IMR-90 (cell line): ENCODE data around the gene MAPKAPK2. TPM values are rescaled to one million over a fixed set of nuclear protein-coding genes. Genes with fewer than 3 reads are reported as not detected.

Experiments
- ATAC-seq: fragments of 200-7000 bp; cut with Tn5 transposase; 2 replicates; pipeline ENCODE4 v1.9.1; 2020; ENCODE audit warnings: low read depth, mild to moderate bottlenecking, moderate library complexity
- BruUV-seq: library from RNA; stranded (reverse); fragments of 400-500 nt; replicated peaks from 2 replicates; lab custom pipeline; 2021; lab: Mats Ljungman, UMichigan
- CTCF ChIA-PET: fragments of 300-600 bp; formaldehyde crosslinking; extraction: SDS; loops from one replicate; lab custom pipeline; 2021; ENCODE audit warnings: antibody characterized with exemption; lab: Yijun Ruan, JAX
- POLR2A ChIA-PET: fragments of 300-600 bp; sonication (Branson Sonifier 250); formaldehyde crosslinking; loops from one replicate; lab custom pipeline; 2022; ENCODE audit warnings: antibody characterized with exemption; ENCODE audit not compliant: unreplicated experiment; lab: Charles Lee
- DNase-seq: peaks from one replicate; pipeline ENCODE4 v3.0.0; 2013
- H2AFZ ChIP-seq: replicated peaks from 2 replicates; pipeline ENCODE3; 2013; ENCODE audit warnings: low read length, mild to moderate bottlenecking; ENCODE audit not compliant: poor library complexity
- H2AK5ac ChIP-seq: 2 replicates; pipeline ENCODE4 v1.6.1; 2013; ENCODE audit warnings: low read depth, low read length, inconsistent platforms
- H2AK9ac ChIP-seq: replicated peaks from 2 replicates; pipeline ENCODE3; 2013; ENCODE audit warnings: mild to moderate bottlenecking, low read depth, low read length, moderate library complexity; ENCODE audit not compliant: poor library complexity
- H2BK120ac ChIP-seq: 2 replicates; pipeline ENCODE4 v1.6.1; 2013; ENCODE audit warnings: low read depth, low read length, inconsistent platforms
- H2BK15ac ChIP-seq: 3 replicates; pipeline ENCODE4 v1.6.1; 2013; ENCODE audit warnings: low read depth, low read length, inconsistent platforms
- H2BK20ac ChIP-seq: 2 replicates; pipeline ENCODE4 v1.6.1; 2013; ENCODE audit warnings: low read depth, mild to moderate bottlenecking, inconsistent platforms, low read length, moderate library complexity
- H2BK5ac ChIP-seq: 2 replicates; pipeline ENCODE4 v1.6.1; 2013; ENCODE audit warnings: mild to moderate bottlenecking, low read depth, low read length, inconsistent platforms; ENCODE audit not compliant: poor library complexity, severe bottlenecking
- H3K14ac ChIP-seq: replicated peaks from 2 replicates; pipeline ENCODE4 v1.6.1; 2013; ENCODE audit warnings: low read depth, low read length, inconsistent platforms
- H3K18ac ChIP-seq: 2 replicates; pipeline ENCODE4 v1.6.1; 2013; ENCODE audit warnings: low read depth, low read length, control low read depth
- H3K23ac ChIP-seq: 2 replicates; pipeline ENCODE4 v1.6.1; 2013; ENCODE audit warnings: low read depth, low read length, inconsistent platforms
- H3K27ac ChIP-seq: 2 replicates; pipeline ENCODE4 v1.5.1; 2013; ENCODE audit warnings: mild to moderate bottlenecking, control low read depth, low read length; ENCODE audit not compliant: insufficient read depth
- H3K27me3 ChIP-seq: 2 replicates; pipeline ENCODE4 v1.6.1; 2013; ENCODE audit warnings: low read length; ENCODE audit not compliant: control insufficient read depth, insufficient read depth
- H3K36me3 ChIP-seq: 2 replicates; pipeline ENCODE4 v1.6.1; 2013; ENCODE audit warnings: low read length, mixed read lengths; ENCODE audit not compliant: control insufficient read depth, insufficient read depth
- H3K4ac ChIP-seq: 2 replicates; pipeline ENCODE4 v1.6.1; 2013; ENCODE audit warnings: low read depth, low read length, inconsistent platforms
- H3K4me1 ChIP-seq: 2 replicates; pipeline ENCODE4 v1.6.1; 2013; ENCODE audit warnings: low read length, mixed read lengths; ENCODE audit not compliant: control insufficient read depth, insufficient read depth
- H3K4me2 ChIP-seq: 2 replicates; pipeline ENCODE4 v1.6.1; 2013; ENCODE audit warnings: low read depth, mild to moderate bottlenecking, control low read depth, low read length, moderate library complexity
- H3K4me3 ChIP-seq: 2 replicates; pipeline ENCODE4 v1.5.1; 2013; ENCODE audit warnings: low read depth, mild to moderate bottlenecking, control low read depth, low read length, moderate library complexity; ENCODE audit not compliant: insufficient read depth
- H3K56ac ChIP-seq: 2 replicates; pipeline ENCODE4 v1.6.1; 2013; ENCODE audit warnings: low read length, inconsistent platforms; ENCODE audit not compliant: insufficient read depth; ENCODE audit errors: extremely low read depth
- H3K79me1 ChIP-seq, 2 experiments: 2 replicates each; pipeline ENCODE4 v1.6.1; 2013; ENCODE audit warnings: low read length in 2 of 2, inconsistent platforms in 1 of 2, low read depth in 1 of 2
- H3K9ac ChIP-seq: 2 replicates; pipeline ENCODE4 v1.6.1; 2013; ENCODE audit warnings: low read depth, low read length, control low read depth
- H3K9me1 ChIP-seq: 2 replicates; pipeline ENCODE4 v1.6.1; 2013; ENCODE audit warnings: low read length, inconsistent platforms; ENCODE audit not compliant: insufficient read depth
- H3K9me3 ChIP-seq: 2 replicates; pipeline ENCODE4 v1.6.1; 2013; ENCODE audit warnings: low read length; ENCODE audit not compliant: control insufficient read depth, insufficient read depth
- H4K20me1 ChIP-seq: 2 replicates; pipeline ENCODE4 v1.6.1; 2013; ENCODE audit warnings: low read length, inconsistent platforms; ENCODE audit not compliant: insufficient read depth
- H4K5ac ChIP-seq: 2 replicates; pipeline ENCODE4 v1.6.1; 2013; ENCODE audit warnings: mild to moderate bottlenecking, low read depth, low read length, control low read depth
- H4K8ac ChIP-seq, 2 experiments: 2 replicates each; pipeline ENCODE4 v1.6.1; 2013; ENCODE audit warnings: low read depth in 2 of 2, low read length in 2 of 2, control low read depth in 1 of 2, inconsistent platforms in 1 of 2
- H4K91ac ChIP-seq: 2 replicates; pipeline ENCODE4 v1.6.1; 2013; ENCODE audit warnings: low read depth, low read length, inconsistent platforms; ENCODE audit not compliant: insufficient read depth
- CEBPB ChIP-seq: IDR thresholded peaks from 2 replicates; pipeline ENCODE4 v1.6.1; 2012; ENCODE audit warnings: low read depth, low read length, improper control_type of control experiment
- CHD1 ChIP-seq: IDR thresholded peaks from 2 replicates; pipeline ENCODE4 v1.6.1; 2012; ENCODE audit warnings: low read depth, low read length, improper control_type of control experiment
- FOS ChIP-seq: fragments of 150-350 bp; IDR thresholded peaks from 2 replicates; pipeline ENCODE4 v1.6.1; 2016; ENCODE audit warnings: low read depth, low read length
- MAZ ChIP-seq: IDR thresholded peaks from 2 replicates; pipeline ENCODE4 v1.6.1; 2012; ENCODE audit warnings: low read depth, mild to moderate bottlenecking, low read length, improper control_type of control experiment, moderate library complexity, borderline replicate concordance
- NFE2L2 ChIP-seq: fragments of 150-350 bp; IDR thresholded peaks from 2 replicates; pipeline ENCODE4 v1.6.1; 2016; ENCODE audit warnings: low read depth, mild to moderate bottlenecking, low read length
- POLR2A ChIP-seq: IDR thresholded peaks from 2 replicates; pipeline ENCODE4 v1.6.1; 2012; ENCODE audit warnings: mild to moderate bottlenecking, low read depth, low read length
- RCOR1 ChIP-seq: IDR thresholded peaks from 2 replicates; pipeline ENCODE4 v1.6.1; 2012; ENCODE audit warnings: mild to moderate bottlenecking, low read length, improper control_type of control experiment; ENCODE audit not compliant: insufficient replicate concordance
- RFX5 ChIP-seq: IDR thresholded peaks from 2 replicates; pipeline ENCODE4 v1.8.0; 2012; ENCODE audit warnings: low read depth, mild to moderate bottlenecking, low read length, moderate library complexity
- SMC3 ChIP-seq: fragments of 150-350 bp; IDR thresholded peaks from 2 replicates; pipeline ENCODE4 v1.6.1; 2016; ENCODE audit warnings: low read depth, mild to moderate bottlenecking, antibody characterized with exemption, low read length, moderate library complexity
- WGBS, 2 experiments: methylation state at CpG; one replicate each; pipeline versions ENCODE4 v1.1.5 to v1.1.7; 2013; ENCODE audit warnings: missing lambda C conversion rate in 2 of 2; ENCODE audit not compliant: insufficient read length in 1 of 2; ENCODE audit errors: extremely low coverage in 2 of 2; 5-methylcytosine and 5-hydroxymethylcytosine counted together
- dilution Hi-C: fragments of 300-500 bp; cut with HindIII; formaldehyde crosslinking; loops from one replicate; pipeline ENCODE4 v1.14.3; 2018; ENCODE audit warnings: low sequenced_read_pairs; ENCODE audit not compliant: unreplicated experiment
- in situ Hi-C: fragments of 300-500 bp; cut with MboI; formaldehyde crosslinking; loops from 3 replicates; pipeline ENCODE4 v1.14.3; 2019; ENCODE audit warnings: low sequenced_read_pairs, inconsistent platforms, mixed read lengths
- intact Hi-C: fragments of 100-400 bp; cut with micrococcal nuclease; formaldehyde crosslinking; loops from 2 replicates; pipeline ENCODE4 v1.10.0; 2022
- polyA plus RNA-seq, 3 experiments: library from polyadenylated mRNA; depleted of rRNA; stranded (reverse); fragments of >200 nt; gene quantifications; 2 replicates each; pipeline ENCODE4 v1.2.3, GENCODE V29; 2012; ENCODE audit warnings: low replicate concordance in 1 of 3
- total RNA-seq: library from RNA; depleted of rRNA; stranded (reverse); fragments of >200 nt; gene quantifications from 2 replicates; pipeline ENCODE4 v1.2.3, GENCODE V29; 2012
- TF ChIP-seq, protein P1 (sequence below): fragments of 150-350 bp; IDR thresholded peaks from 2 replicates; pipeline ENCODE4 v1.6.1; 2017; ENCODE audit warnings: mild to moderate bottlenecking, antibody characterized with exemption, low read length, low read depth

MAPKAPK2 gene
- total and polyA plus RNA-seq, 2 of the 4 experiments (the other 2 are of a cell fraction) = 56.5 to 66.4 TPM

DNA sequence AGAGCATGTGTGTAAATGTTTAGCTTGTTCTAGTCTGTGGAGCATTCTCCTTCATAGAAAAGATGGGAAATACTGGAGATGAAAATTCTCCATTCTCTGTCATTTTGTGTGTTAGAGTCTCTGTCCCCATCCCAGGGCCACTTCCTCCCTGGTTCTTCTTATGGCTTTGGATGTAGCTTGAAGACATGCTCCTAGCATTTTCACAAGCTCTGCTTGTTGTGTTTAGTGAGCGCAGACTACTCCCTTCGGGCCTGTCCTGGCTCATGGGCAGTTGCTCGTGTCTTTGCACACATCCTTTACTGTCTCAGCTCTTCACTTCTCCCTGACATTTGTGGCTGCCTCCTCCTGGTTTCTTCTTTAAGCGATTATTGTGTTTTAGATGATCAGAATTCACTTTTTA, 30.4 kb downstream of the MAPKAPK2 start:
- no TSS peak for BruUV-seq
- H4K20me1 ChIP-seq = peaks cover 96% of the 10 kb centered on the region
- POLR2A ChIA-PET = no interaction called here

More for the DNA sequence above, 30.4 kb downstream of the MAPKAPK2 start:
- Histone ChIP-seq H3K4ac (no peak overlapping the region), H3K79me1 (peaks cover 32 to 87% of the 10 kb centered on the region in 2 experiments), H2BK5ac (peak overlapping the region; percentile 64), H3K4me1 (peaks cover 27% of the 10 kb centered on the region), H3K9me3 (no peaks in the 10 kb centered on the region), H4K91ac (no peak overlapping the region), H3K4me2 (peak overlapping the region; percentile 7; the same call in 1 of the 2 replicates), H2AFZ (no peak overlapping the region), H3K27ac (no peak overlapping the region), H4K8ac (no peak overlapping the region), H2AK5ac (peak overlapping the region; percentile 66), H3K18ac (no peak overlapping the region), H3K9ac (no peak overlapping the region), H2AK9ac (no peak overlapping the region), H3K14ac (peak overlapping the region; percentile 40; the same call in 1 of the 2 replicates), H2BK15ac (no peak overlapping the region), H3K23ac (0 out of 2 replicates have a peak overlapping the region, but pooled peaks have one; percentile 6), H3K27me3 (no peaks in the 10 kb centered on the region), H3K9me1 (peaks cover 55% of the 10 kb centered on the region), H3K56ac (no peak overlapping the region), H2BK120ac (no peak overlapping the region), H3K4me3 (no peak overlapping the region), H4K5ac (no peak overlapping the region), H3K36me3 (no peaks in the 10 kb centered on the region), H2BK20ac (no peak overlapping the region)
- no CpG with 5 or more reads among the region's 4 CpGs for WGBS, 2 experiments
- dilution Hi-C loops = no loop called here
- TF ChIP-seq SMC3 = no peak
- TF ChIP-seq POLR2A = no peak
- TF ChIP-seq, protein P1, sequence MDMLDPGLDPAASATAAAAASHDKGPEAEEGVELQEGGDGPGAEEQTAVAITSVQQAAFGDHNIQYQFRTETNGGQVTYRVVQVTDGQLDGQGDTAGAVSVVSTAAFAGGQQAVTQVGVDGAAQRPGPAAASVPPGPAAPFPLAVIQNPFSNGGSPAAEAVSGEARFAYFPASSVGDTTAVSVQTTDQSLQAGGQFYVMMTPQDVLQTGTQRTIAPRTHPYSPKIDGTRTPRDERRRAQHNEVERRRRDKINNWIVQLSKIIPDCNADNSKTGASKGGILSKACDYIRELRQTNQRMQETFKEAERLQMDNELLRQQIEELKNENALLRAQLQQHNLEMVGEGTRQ = no peak
- TF ChIP-seq RFX5 = no peak
- TF ChIP-seq FOS = no peak
- TF ChIP-seq RCOR1 = no peak
- no peak for TF ChIP-seq MAZ
- no peak for TF ChIP-seq CHD1
- no peak for TF ChIP-seq NFE2L2
- TF ChIP-seq CEBPB = no peak
- in situ Hi-C loops = no loop called here
- DNase-seq (no peak), ATAC-seq (no peak)
- intact Hi-C loops = loop anchor here (2.0 kb wide), 1 partner anchor 80 kb away; the partner anchor contains the start of gene DYRK3
- CTCF ChIA-PET = interaction anchor here (1.0 to 1.3 kb wide), 4 partner anchors 10 to 51 kb away, joined by 3 read pairs; no protein-coding TSS in a partner anchor
